GM23338 (cell line): ENCODE results near the gene YPEL4.

Source experiments
- CTCF ChIP-seq, 2 experiments: fragments of 200-600 bp in 1 of 2; sonication (generic) in 1 of 2; conservative IDR thresholded peaks; 2 replicates each; pipeline versions ENCODE4 v1.5.1 to v1.6.1; 2016 to 2017; ENCODE audit warnings: antibody characterized with exemption in 2 of 2, low read depth in 2 of 2, mild to moderate bottlenecking in 2 of 2, moderate library complexity in 1 of 2
- ETS1 ChIP-seq: IDR thresholded peaks from 2 replicates; pipeline ENCODE4 v1.6.1; 2016; ENCODE audit warnings: antibody characterized with exemption
- EZH2 ChIP-seq: fragments of 200-600 bp; sonication (generic); IDR thresholded peaks from one replicate; pipeline ENCODE4 v1.8.0; 2017; ENCODE audit warnings: antibody characterized with exemption, mild to moderate bottlenecking, low read depth; ENCODE audit not compliant: unreplicated experiment
- EZH2phosphoT487 ChIP-seq: fragments of 200-600 bp; sonication (generic); IDR thresholded peaks from one replicate; pipeline ENCODE4 v1.8.1; 2018; ENCODE audit warnings: antibody characterized with exemption; ENCODE audit not compliant: unreplicated experiment
- POLR2AphosphoS5 ChIP-seq: IDR thresholded peaks from 2 replicates; pipeline ENCODE4 v1.6.1; 2016; ENCODE audit warnings: antibody characterized with exemption, low read depth
- REST ChIP-seq: IDR thresholded peaks from one replicate; pipeline ENCODE4 v1.6.1; 2018; ENCODE audit warnings: antibody characterized with exemption; ENCODE audit not compliant: unreplicated experiment
- ZNF114 ChIP-seq: fragments of 250-450 bp; sonication (Bioruptor Pico); IDR thresholded peaks from 2 replicates; pipeline ENCODE4 v1.5.0; 2020; ENCODE audit warnings: mild to moderate bottlenecking, moderate library complexity

- TF ChIP-seq EZH2 (no peak), ETS1 (no peak), CTCF (conservative IDR thresholded peaks at IDR 0.05; ENCODE audit: low read depth in 2 of 2) (0 out of 4 replicates have a peak, but pooled peaks of 1 of the 2 experiments have one; percentile 9), REST (no peak), EZH2phosphoT487 (no peak), POLR2AphosphoS5 (peak; percentile 39; the same call in 1 of the 2 replicates), ZNF114 (CRISPR knock-in tag) (no peak)
These were observed 5.9 kb downstream of the YPEL4 start for GRCh38 chr11:57643802-57644201.
